ENCODE data around the gene EDRF1.

Gene EDRF1

DNA sequence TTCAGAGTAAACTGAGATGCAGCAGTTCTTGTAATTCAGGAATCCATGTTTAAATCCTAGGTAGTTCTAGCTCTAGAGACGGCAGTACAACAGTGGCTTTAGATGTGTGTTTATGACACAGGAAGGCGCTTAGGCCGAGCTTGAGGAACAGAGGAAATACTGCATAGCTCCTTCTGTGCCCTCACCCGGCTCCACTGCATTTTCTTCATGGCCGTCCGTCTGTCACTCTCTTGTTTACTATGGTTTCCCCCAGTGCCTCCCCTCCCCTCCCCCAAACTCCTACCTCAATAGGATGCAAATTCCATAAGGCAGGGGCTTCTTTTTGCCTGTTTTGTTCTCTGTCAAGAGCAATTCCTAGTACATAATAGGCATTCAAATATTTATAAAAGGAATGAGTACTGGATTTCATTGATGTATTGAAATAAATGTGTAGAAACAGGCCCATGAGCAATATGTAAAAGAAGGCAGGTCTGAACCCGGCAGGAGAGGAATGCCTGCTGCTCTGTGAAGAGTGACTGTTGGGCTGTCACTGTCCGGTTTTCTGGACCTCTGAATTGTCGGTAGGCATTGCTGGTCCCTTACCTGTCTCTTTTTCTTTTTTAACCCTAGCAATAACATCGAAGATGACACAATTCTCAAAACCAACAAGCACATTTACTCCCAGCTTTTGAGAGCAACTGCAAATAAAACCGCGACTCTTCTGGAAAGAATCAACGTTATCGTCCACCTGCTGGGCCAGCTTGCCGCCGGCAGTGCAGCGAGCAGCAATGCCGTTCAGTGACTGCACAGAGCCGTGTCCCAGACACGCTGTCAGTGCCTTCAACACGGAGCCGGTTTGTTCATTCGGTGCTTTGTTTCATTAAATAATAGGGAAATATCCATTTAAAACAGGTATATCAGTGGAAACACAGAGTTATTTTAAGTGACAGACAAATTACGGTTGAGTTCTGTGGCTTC is 43.5 kb downstream of the EDRF1 start:
- DNase-seq (ENCODE audit: low read depth in 3 of 3, low spot score in 1 of 3): no peak

DNA sequence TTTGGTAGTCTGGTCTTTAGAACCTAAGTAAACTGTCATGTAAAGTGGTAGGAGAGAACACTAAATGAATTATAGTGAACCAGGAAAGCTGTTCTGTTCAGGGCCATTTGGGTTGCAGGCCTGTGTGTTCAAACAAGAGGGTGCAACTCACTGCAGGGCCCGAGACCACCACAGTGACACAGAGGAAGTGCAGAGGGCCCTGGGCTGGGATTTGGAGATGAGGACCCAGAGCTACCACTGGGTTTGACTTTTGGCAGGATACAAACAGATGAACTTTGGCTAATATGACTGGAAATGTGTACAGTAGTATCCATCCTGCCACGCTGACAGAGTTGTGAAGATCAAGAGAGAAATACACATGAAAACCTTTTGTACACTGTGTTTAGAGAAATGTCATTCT is 46.3 kb downstream of the EDRF1 start:
- DNase-seq (ENCODE audit: low read depth in 3 of 3, low spot score in 1 of 3): no peak

DNA sequence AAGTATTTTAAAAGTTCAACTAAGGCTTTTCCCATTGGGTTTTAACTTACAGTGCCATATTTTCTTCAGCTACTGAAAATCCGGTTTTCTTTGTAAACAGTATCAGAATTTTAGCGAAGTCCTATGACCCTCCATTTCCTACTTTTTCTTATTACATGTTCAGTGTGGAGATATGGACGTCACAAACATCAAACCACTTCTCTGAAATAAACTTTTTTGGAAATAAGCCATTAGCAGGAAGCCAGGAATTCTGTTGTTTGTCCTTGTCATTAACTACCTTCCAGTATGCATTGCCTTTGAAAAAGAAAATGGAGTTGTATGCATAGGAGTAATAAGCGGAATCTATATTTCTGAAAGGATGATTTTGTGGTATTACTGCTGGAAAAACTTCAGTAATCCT is 47.0 kb downstream of the EDRF1 start:
- DNase-seq (ENCODE audit: low read depth in 3 of 3, low spot score in 1 of 3): no peak

DNA sequence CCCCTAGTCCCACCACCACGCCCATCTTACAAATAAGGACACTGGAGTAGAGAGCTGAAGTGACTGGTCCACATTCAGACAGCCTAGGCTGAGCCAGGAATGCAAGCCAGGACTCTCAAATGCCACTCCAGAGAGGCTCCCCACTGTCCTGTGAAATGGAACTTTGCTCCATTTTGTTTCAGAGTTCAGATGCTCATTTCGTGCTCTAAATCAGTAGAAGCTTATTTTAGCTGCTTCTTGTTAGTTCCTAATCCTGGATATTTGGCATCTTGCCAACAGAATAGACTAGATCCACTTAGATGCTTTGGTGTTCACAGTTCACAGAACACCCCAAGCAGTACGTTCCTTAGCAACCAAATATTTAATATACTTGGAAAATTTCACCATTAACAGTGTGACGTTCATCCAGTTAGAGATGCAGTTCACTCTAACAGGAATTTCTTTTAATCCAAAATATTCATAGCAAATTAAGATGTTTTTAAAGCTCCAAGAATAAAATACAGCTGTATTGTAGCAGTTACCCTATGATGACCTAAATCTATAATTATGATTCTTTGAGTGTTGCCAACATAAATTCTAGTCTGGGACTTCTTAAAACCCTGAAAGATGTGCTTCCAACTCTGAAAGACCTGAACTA is 48.8 kb downstream of the EDRF1 start:
- no peak for DNase-seq (ENCODE audit: low read depth in 3 of 3, low spot score in 1 of 3)

DNA sequence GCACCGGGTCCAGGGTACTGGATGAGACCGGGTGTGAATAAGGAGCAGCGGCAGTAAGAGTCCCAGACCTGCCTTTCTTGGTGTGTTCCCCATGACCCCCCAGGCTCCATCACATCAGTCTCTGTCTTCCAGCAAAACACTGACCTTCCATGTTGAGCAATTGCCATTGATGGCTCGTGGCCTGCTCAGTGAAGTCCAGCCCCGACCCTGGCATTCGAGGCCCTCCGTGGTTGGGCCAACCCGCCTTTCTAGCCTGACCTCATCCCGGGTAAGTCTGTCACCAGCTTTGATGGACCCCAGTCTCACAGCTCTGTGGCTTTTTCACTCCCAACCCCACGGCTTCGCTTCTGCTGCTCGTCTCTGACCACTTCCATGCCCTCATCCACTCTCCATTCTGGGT is 49.7 kb downstream of the EDRF1 start:
- DNase-seq (ENCODE audit: low read depth in 3 of 3, low spot score in 1 of 3): no peak

DNA sequence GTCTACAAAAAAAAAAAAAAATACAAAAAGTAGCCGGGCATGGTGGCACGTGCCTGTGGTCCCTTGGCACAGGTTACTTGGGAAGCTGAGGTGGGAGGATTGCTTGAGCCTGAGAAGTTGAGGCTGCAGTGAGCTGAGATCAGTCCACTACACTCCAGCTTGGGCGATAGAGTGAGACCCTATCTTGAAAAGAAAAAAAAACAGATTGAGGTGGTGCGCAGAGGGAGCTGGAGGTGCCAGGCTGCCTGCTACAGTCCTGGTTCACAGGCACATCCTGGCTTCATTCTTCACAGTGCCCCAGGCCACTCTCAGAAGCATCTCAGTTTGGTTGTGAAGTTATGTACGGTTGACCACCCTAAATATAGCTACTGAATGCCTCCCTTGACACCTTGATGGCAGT is 51.3 kb downstream of the EDRF1 start:
- no peak for DNase-seq (ENCODE audit: low read depth in 3 of 3, low spot score in 1 of 3)

DNA sequence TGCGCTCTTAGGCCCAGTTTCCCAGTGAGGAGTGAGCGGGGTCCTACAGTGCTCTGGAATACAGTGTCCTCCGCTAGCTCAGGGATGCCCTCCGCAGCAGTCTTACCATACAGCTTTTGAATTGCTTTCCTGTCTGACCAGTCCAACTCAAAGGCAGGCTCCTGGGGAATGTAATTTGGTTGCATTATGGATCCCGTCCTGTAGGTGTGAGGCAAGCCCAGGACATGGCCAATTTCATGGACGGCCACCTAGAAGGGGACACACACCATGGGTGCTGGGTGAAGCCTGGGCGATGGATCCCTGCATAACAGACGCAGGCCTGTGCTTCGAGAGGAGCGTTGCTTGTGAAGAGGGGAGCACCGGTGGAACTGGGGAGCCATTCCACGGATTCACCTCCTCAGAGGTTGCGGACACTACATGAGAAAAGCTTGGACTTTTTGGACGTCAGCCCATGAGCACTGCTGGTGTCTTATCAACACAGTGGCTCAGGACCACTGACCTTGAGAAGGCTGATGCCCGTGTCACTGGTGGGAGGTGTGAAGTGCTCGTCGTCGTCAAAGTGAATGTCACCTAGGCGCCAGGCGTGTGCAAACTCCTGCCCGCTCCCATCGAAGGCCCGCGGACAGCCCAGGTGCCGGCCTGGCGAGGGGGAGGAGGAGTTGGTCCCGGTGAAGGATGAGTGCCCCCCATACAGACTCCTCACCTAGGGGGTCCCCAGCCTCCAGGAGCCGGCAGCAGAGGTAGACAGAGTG is 52.8 kb downstream of the EDRF1 start:
- no peak for DNase-seq (ENCODE audit: low read depth in 3 of 3, low spot score in 1 of 3)

DNA sequence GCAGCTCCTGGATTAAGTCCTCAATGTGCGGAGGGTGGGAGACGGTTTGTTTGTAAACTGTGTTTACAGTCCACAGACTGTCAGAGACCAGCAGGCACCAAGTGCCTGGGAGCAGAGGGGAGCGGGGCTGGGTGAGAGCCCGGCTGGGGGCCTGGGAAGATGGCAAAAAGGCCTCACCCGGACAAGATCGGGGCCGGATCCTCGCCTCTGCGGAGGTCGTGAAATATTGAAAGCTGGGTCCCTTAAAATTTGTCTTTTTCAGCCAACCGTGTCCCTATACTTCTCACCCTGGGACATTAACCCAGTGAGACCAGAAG is 53.3 kb downstream of the EDRF1 start:
- DNase-seq (ENCODE audit: low read depth in 3 of 3, low spot score in 1 of 3): no peak

DNA sequence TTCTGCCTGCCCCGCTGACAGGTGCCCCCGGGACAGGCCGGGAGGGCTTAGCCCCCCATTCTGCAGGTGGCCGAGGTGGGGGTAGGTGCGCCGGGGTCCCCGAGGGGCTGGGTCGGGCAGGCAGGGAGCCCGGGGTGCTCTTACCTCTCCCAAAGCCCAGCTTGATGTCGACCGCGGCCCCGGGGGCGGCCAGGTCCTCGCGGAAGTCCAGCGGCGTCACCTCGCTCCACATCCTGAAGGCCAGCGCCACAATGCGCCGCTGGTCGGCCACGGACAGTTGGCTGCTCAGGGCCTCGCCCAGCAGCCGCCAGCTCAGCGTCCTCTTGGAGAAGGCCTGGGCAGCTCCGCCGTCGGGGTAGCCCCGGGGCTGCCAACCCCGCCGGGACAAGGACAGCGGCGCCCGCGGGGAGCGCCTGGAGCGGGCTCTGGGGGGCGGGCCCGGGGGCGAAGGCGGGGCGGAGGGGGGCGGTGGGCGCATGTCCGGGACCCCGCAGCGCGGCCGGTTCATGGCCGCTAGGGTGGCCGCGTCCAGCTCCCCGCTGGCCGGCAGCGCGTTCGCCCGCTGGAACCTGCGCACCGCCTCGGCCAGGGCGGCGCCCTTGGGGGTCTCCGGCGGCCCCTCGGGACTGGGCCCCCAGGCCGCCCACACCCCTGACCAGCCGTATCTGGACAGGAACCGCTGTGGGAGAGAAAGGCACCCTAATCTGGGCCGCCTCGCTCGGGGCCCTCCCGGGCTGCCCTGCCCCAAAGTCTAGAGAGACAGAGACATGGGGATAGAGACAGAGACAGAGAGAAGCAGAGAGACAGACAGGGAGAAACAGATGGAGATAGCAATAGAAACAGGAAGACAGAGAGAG is 54.4 kb downstream of the EDRF1 start:
- no peak for DNase-seq (ENCODE audit: low read depth in 3 of 3, low spot score in 1 of 3)

DNA sequence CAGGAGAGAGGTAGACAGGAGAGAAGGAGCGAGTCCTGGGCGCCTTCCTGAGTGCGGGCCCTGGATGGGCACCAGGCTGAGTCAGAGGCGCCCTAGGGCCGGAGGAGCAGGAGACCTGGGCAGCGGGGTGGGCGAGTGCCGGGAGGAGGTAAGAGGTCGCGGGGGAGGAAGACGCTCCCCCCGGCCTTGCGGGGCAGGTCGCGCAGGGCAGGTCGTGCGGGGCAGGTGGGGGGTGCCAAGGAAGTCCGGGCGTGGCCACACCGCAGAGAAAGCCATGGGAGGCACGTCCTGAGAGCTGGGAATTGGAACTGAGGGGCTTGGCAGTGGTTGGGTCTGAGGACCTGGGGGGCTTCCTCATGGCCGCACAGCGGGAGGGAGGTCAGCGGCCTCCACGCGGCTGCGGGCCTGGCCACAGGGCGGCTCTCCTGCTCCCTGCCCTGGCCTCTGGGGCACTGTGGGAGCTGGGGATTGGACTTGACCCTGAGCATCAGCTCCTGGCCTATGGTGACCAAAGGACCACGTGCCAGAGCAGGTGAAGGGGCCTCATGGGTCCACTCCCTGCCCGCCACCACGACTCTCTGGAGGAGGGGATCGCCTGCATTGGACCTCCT is 55.2 kb downstream of the EDRF1 start:
- DNase-seq (ENCODE audit: low read depth in 3 of 3, low spot score in 1 of 3): no peak

DNA sequence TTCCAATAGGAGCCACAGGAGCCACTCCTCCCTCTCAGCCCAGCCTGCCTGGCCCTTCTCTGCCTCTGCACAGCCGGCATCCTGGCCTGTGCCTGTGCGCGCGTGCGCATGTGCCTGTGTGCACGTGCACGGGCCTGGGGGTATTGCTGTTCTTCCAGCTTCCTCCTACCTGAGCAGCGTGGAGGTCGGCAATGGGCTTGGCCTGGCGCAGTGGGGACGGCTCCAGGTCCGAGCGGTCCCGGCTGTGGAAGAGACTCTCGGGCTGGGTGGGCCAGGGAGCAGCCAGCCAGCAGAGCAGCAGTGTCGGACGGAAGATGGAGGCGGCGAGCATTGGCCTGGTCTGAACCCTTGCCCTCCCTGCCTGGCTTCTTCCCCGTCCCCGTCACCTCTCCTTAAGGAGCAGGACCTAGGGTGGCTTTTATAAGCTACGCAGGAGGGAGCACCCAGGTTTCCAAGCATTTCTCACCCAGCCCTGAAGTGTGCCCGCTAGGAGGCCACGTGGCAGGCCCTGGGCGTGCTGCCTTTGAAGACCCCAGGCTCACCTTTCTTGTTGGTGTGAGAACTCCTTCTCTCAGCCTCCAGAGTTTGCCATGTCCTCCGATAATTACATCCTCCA is 56.1 kb downstream of the EDRF1 start, which contains the start of gene MMP21:
MMP21 (minus strand) TSS at position 331 of the 616 bp plus-strand sequence; CDS start at position 331, 0 bp downstream.
- DNase-seq (ENCODE audit: low read depth in 3 of 3, low spot score in 1 of 3): no peak

DNA sequence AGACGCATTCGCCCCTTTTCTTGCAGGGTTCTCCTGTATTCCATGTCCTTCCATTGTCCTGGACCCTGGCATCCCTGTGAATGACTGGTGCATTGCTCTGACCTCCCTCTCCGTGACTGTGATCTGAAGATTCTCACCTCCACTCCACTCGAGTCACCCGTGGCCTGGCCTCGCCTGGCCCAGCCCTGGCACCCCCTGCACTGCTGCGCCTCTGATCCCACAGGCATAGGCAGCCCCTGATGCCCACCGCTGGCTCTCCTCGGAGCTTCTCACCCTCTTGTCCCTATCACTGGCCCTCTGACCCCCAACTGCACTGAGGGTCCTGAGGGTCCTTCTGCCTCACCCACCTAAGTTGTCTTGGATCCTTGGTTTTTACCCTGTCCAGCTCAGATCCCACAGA is 58.3 kb downstream of the EDRF1 start:
- DNase-seq (ENCODE audit: low read depth in 3 of 3, low spot score in 1 of 3): no peak

DNA sequence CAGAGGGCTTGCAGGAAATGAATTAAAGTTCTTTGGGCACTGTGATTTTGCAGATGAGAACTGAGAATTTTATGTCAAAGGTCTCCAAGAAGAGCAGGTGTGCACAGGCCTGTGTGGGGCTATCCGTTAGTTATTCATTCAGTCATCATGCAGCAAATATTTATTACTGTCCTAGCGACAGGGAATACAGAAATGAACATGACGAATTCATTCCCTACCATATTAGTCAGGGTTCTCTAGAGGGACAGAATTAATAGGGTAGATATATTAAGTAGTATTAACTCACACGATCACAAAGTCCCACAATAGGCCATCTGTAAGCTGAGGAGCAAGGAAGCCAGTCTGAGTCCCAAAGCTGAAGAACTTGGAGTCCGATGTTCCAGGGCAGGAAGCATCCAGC is 59.0 kb downstream of the EDRF1 start:
- DNase-seq (ENCODE audit: low read depth in 3 of 3, low spot score in 1 of 3): no peak

DNA sequence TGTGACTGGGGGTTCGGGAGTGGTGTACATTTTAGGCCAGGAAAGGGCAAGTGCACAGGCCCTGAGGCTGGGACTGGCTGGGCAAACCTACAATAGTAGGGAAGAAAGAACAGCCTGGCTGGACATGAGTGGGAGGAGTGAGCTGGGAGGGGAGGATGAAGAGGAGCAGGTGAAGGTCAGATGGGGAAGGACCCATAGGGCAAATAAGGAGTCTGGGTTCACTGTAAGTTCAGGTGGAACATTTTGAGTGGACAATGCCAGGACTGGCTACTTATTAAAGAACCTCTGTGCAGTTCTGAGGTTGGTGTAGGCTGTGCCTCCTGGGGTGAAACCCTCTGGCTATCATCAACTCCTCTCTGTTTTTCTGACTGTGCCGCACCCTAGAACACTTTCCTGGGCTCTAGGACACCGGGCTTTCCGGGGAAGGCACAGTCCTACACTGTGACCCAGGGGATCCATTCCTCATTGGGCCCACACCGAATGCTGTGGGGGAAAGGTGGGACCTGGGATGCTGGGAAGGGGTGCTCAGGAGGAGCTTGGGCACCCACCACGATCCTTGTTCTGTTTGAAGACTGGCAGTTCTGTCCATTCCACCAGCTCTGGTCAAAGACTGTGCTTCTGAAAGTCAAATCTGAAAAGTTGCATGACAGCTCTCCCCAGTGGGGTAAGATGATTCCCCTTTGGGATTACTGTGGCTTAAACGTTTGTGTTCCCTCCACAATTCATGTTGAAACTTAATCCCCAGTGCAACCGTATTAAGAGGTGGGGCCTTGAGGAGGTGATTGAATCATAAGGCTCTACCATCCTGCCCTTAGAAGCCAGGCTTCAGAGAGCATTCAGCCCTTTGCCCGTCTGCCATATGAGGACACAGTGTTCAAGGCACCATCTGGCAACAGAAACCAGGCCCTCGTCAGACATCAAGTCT is 60.2 kb downstream of the EDRF1 start:
- no peak for DNase-seq (ENCODE audit: low read depth in 3 of 3, low spot score in 1 of 3)

DNA sequence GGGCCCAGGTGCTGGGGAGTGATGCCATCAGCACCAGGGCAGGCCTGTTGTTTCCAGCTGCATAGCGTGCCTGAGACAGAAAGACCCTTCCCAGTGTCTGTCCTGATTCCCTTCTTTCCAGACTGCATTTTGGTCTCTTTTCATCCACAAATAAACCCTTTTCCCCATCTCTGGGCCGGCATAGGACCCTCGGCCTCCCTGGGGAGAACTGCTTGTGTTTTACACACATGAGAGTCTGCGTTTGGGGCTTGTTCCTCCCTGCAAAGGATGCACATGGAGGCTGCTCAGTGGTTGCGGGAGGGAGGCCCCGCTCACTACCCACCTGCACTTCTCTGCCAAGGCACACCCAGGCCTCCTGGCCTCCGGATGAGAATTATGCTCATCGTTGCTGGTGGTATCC is 61.9 kb downstream of the EDRF1 start:
- DNase-seq (ENCODE audit: low read depth in 3 of 3, low spot score in 1 of 3): no peak

DNA sequence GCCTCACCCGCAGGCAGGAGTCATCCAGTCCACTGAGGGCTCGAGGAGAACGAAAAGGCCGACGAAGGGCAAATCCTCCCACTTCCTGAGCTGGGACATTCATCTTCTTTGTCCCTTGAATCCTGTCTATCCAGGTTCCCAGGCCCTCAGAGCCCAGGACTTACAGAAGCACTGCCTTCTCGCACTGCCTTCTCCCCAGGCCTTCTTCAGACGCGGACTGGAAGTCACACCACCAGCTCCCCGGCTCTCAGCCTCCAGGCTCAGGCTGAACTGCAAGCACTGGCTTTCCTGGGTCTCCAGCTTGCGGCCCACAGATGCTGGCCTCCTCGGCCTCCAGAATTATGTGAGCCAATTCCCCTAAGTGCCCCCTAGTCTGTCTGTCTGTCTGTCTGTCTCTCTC is 62.5 kb downstream of the EDRF1 start:
- DNase-seq (ENCODE audit: low read depth in 3 of 3, low spot score in 1 of 3): no peak

DNA sequence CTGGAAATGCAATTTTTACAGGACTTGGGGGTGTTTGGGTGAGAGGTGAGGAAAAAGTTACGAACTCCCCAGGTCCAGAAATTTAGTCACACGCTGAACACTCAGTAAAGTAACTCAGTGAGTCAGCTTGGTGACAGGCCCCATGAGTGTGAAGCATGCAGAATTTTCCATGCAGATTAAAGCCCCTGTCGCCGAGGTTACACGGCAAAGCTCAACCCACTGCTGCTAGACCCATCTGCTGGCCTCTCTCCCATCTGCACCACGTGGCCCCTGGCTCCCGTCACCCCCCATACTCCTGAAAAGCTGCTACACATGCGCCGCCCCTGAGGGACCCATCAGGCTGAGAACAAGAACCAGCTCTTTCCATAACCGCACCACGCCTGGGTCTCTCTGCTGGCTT is 63.1 kb downstream of the EDRF1 start:
- DNase-seq (ENCODE audit: low read depth in 3 of 3, low spot score in 1 of 3): no peak

DNA sequence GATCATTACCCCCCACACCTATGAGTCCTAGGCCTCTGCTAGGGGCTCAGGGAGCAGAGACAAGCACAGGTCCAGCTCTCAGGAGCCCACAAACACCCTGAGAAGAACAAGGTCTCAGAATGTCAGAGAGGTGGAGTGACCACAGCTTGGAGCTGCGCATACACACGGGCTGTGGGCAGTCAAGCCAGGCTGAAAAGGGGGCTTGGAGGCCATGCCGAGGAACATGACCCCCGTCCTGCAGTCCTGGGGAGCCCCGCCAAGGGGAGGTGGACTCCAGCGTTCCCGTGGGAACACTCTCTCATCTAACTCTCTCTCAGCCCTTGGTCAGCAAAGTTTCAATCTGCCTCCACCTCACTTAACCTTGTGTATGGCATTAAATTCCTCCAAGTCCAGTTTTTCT is 63.9 kb downstream of the EDRF1 start:
- no peak for DNase-seq (ENCODE audit: low read depth in 3 of 3, low spot score in 1 of 3)

DNA sequence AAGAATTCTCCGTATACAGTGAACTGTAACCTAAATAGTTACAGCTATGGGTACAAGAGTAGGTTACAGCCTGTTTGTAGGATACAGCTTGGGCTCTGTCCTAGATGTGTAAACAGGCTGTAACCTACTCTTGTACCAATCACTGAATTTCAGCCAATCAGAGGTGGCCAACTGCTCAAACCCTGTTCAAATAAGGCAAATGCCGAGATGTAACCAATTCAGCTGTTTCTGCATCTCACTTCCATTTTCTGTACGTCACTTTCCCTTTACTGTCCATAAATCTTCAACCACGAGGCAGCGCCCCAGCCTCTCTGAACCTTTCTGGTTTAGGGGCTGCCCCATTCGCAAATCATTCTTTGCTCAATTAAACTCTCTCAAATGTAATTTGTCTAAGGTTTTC is 64.4 kb downstream of the EDRF1 start:
- DNase-seq (ENCODE audit: low read depth in 3 of 3, low spot score in 1 of 3): no peak
